Naive thymus-derived CD4-positive, alpha-beta T cell (primary cell): Measurements from ENCODE around the gene HPSE. TPM values are rescaled to one million over a fixed set of nuclear protein-coding genes. Genes with fewer than 3 reads are reported as not detected.

Source experiments
- ATAC-seq: fragments of 150-1000 bp; cut with Tn5 transposase; 2 replicates; pipeline ENCODE4 v1.10.0; 2021; ENCODE audit warnings: mild to moderate bottlenecking, moderate library complexity
- CTCF ChIA-PET: fragments of 350-600 bp; sonication (Branson Sonifier 250); formaldehyde crosslinking; loops from one replicate; lab custom pipeline; 2021; ENCODE audit warnings: antibody characterized with exemption; lab: Charles Lee
- POLR2A ChIA-PET: fragments of 350-600 bp; sonication (Branson Sonifier 250); formaldehyde crosslinking; loops from one replicate; lab custom pipeline; 2021; ENCODE audit warnings: antibody characterized with exemption, inconsistent platforms; lab: Charles Lee
- DNase-seq, 9 donors: peaks; one replicate each; pipeline versions ENCODE4 v3.0.0 to v3.0.0-alpha.2; 2020 to 2022; ENCODE audit warnings: mixed read lengths in 1 of 9
- H3K27ac ChIP-seq: one replicate; pipeline ENCODE4 v1.7.0; 2013; ENCODE audit warnings: mild to moderate bottlenecking, low read depth, low read length, moderate library complexity
- H3K27me3 ChIP-seq, 2 donors: one replicate each; pipeline ENCODE4 v1.7.0; 2013; ENCODE audit warnings: low read length in 2 of 2, mild to moderate bottlenecking in 2 of 2, moderate library complexity in 2 of 2; ENCODE audit not compliant: control insufficient read depth in 2 of 2, insufficient read depth in 2 of 2
- H3K36me3 ChIP-seq, 3 experiments: 1 replicate in 2 of 3; 2 replicates in 1 of 3; pipeline ENCODE4 v1.7.0; 2013; ENCODE audit warnings: low read length in 3 of 3, mild to moderate bottlenecking in 3 of 3, moderate library complexity in 1 of 3; ENCODE audit not compliant: insufficient read depth in 3 of 3, control insufficient read depth in 2 of 3
- H3K4me1 ChIP-seq, 2 donors: one replicate each; pipeline ENCODE4 v1.7.0; 2013; ENCODE audit warnings: low read length in 2 of 2, mild to moderate bottlenecking in 2 of 2, moderate library complexity in 1 of 2; ENCODE audit not compliant: control insufficient read depth in 2 of 2, insufficient read depth in 2 of 2
- H3K4me3 ChIP-seq: 2 replicates; pipeline ENCODE4 v1.7.0; 2013; ENCODE audit warnings: mild to moderate bottlenecking, low read length
- H3K9me3 ChIP-seq, 3 experiments: 1 replicate in 2 of 3; 2 replicates in 1 of 3; pipeline ENCODE4 v1.7.0; 2013; ENCODE audit warnings: low read length in 3 of 3; ENCODE audit not compliant: control insufficient read depth in 2 of 3
- H3K27ac Mint-ChIP-seq, 9 donors: one replicate each; pipeline ENCODE4 v1.8.0; 2020 to 2022; ENCODE audit warnings: mixed read lengths in 9 of 9, mild to moderate bottlenecking in 8 of 9, moderate library complexity in 5 of 9, inconsistent platforms in 2 of 9
- H3K27me3 Mint-ChIP-seq, 5 donors: one replicate each; pipeline ENCODE4 v1.8.0; 2021 to 2022; ENCODE audit warnings: mixed read lengths in 5 of 5, mild to moderate bottlenecking in 1 of 5
- H3K36me3 Mint-ChIP-seq, 5 donors: one replicate each; pipeline ENCODE4 v1.8.0; 2020 to 2022; ENCODE audit warnings: mixed read lengths in 5 of 5, mild to moderate bottlenecking in 3 of 5, inconsistent platforms in 1 of 5
- H3K4me1 Mint-ChIP-seq, 7 donors: one replicate each; pipeline ENCODE4 v1.8.0; 2020 to 2022; ENCODE audit warnings: mixed read lengths in 7 of 7, mild to moderate bottlenecking in 3 of 7, inconsistent platforms in 1 of 7
- H3K4me3 Mint-ChIP-seq, 10 donors: one replicate each; pipeline ENCODE4 v1.8.0; 2020 to 2022; ENCODE audit warnings: mild to moderate bottlenecking in 10 of 10, mixed read lengths in 10 of 10, moderate library complexity in 6 of 10, inconsistent platforms in 2 of 10
- H3K9me3 Mint-ChIP-seq, 11 donors: one replicate each; pipeline ENCODE4 v1.8.0; 2020 to 2022; ENCODE audit warnings: mixed read lengths in 11 of 11, mild to moderate bottlenecking in 4 of 11, inconsistent platforms in 1 of 11, moderate library complexity in 1 of 11
- intact Hi-C, 2 donors: fragments of 100-400 bp; cut with micrococcal nuclease; formaldehyde crosslinking; loops; one replicate each; pipeline ENCODE4 v1.15.1; 2023
- polyA plus RNA-seq, 2 donors: library from polyadenylated mRNA; unstranded; fragments of 300-500 nt; fragmentation: Illumina TruSeq; gene quantifications; one replicate each; pipeline ENCODE4 v1.2.3, GENCODE V29; 2021
- total RNA-seq, 6 experiments: library from RNA in 5 of 6; stranded (reverse) in 5 of 6; gene quantifications; 1 replicate in 5 of 6; 2 replicates in 1 of 6; pipeline ENCODE4 v1.2.3 and lab custom pipeline; 2021 to 2026

The HPSE gene
- total and polyA plus RNA-seq, 7 experiments from 2014 or later = 3.8 to 16.2 (median 6.3) TPM

DNA sequence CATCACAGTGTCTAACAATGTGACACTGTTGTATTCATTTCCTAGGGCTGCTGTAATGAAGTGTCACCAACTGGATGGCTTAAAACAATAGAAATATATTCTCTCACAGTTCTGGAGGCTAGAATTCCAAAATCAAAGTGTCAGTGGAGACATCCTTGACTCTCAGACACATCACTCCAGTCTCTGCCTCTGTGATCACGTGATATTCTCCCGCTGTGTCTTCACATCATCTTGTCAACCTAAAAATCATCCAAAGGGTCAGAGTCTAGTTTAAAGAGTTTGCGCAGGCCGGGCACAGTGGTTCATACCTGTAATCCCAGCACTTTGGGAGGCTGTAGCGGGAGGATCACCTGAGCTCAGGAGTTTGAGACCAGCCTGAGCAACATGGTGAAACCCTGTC is 36.6 kb upstream of the HPSE start:
- Mint-ChIP-seq H3K4me3 (no peak overlapping the region), H3K9me3 (peaks cover 0 to 7% (median 3%) of the 10 kb centered on the region in 11 donors), H3K4me1 (peaks cover 0 to 13% (median 0%) of the 10 kb centered on the region in 7 donors), H3K27ac (no peak overlapping the region), H3K36me3 (peaks cover 0 to 7% (median 6%) of the 10 kb centered on the region in 5 donors), H3K27me3 (peaks cover 0 to 12% (median 5%) of the 10 kb centered on the region in 5 donors)
- intact Hi-C loops = no loop called here
- Histone ChIP-seq H3K4me3 (no peak overlapping the region), H3K9me3 (no peaks in the 10 kb centered on the region), H3K27ac (no peak overlapping the region), H3K27me3 (no peaks in the 10 kb centered on the region), H3K4me1 (no peaks in the 10 kb centered on the region), H3K36me3 (no peaks in the 10 kb centered on the region)
- ChIA-PET POLR2A (no interaction called here), CTCF (no interaction called here)
- DNase-seq (no peak), ATAC-seq (no peak)

DNA sequence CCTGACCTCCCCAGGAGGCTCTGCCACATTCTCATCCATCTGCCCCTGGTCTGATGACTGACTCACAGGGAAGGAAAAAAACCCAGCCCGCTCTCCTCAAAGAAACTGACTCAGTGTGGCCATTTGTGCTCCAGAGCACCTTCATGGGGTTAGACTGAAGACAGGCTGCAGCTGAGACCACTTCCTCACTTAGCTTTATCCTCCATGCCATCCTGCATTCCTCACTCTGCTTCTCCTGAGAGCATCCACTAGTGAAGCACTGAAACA is 35.9 kb upstream of the HPSE start:
- H3K9me3 Mint-ChIP-seq = peaks cover 0 to 3% (median 0%) of the 10 kb centered on the region in 11 donors
- ATAC-seq = peak; percentile 51
- DNase-seq = no peak
- H3K27ac Mint-ChIP-seq = no peak overlapping the region
- no peak overlapping the region for H3K4me3 Mint-ChIP-seq
- peaks cover 0 to under 1% (median 0%) of the 10 kb centered on the region in 5 donors for H3K36me3 Mint-ChIP-seq
- H3K4me1 ChIP-seq = no peaks in the 10 kb centered on the region
- no peaks in the 10 kb centered on the region for H3K36me3 ChIP-seq
- no peaks in the 10 kb centered on the region for H3K27me3 ChIP-seq
- H3K4me1 Mint-ChIP-seq = peaks cover 0 to 13% (median 0%) of the 10 kb centered on the region in 7 donors
- ChIA-PET POLR2A (no interaction called here), CTCF (no interaction called here)
- H3K27me3 Mint-ChIP-seq = peaks cover 0 to 12% (median 0%) of the 10 kb centered on the region in 5 donors
- intact Hi-C loops = no loop called here
- H3K27ac ChIP-seq = no peak overlapping the region
- no peak overlapping the region for H3K4me3 ChIP-seq
- H3K9me3 ChIP-seq = no peaks in the 10 kb centered on the region

- Histone ChIP-seq H3K9me3 (no peaks in the 10 kb centered on the region), H3K36me3 (no peaks in the 10 kb centered on the region), H3K4me1 (no peaks in the 10 kb centered on the region), H3K4me3 (no peak overlapping the region), H3K27ac (no peak overlapping the region), H3K27me3 (no peaks in the 10 kb centered on the region)
- Mint-ChIP-seq H3K27me3 (peaks cover 0 to 15% (median 0%) of the 10 kb centered on the region in 5 donors), H3K4me3 (no peak overlapping the region), H3K27ac (no peak overlapping the region), H3K4me1 (peaks cover 0 to 13% (median 0%) of the 10 kb centered on the region in 7 donors), H3K9me3 (peaks cover 0 to 3% (median 0%) of the 10 kb centered on the region in 11 donors), H3K36me3 (peaks cover 0 to 2% (median 0%) of the 10 kb centered on the region in 5 donors)
- DNase-seq (no peak), ATAC-seq (peak; percentile 46)
- ChIA-PET CTCF (no interaction called here), POLR2A (no interaction called here)
- intact Hi-C loops = no loop called here
These were observed 35.4 kb upstream of the HPSE start for GRCh38 chr4:83369831-83370639.

DNA sequence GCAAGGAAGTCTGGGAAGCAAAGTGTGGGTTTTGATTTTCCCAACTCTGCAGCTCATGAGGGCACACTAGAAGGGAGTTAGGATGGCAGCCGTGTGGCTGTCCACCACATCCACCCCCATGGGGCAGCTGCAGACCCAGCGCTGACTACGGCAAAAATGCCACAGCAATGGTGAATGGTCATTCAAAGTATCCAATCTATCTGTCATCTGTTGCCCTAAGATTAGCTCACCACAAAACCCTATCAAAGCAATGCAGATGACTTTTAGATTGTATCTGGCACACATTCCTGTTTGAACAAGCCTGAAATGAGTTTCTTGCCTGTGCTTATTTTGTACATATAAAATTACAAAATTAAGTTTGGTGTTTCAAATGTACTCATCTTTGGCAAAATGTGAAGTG is 29.7 kb upstream of the HPSE start:
- Mint-ChIP-seq H3K4me1 (peaks cover 0 to 3% (median 0%) of the 10 kb centered on the region in 7 donors), H3K4me3 (no peak overlapping the region), H3K36me3 (peaks cover 0 to 2% (median 0%) of the 10 kb centered on the region in 5 donors), H3K27me3 (peaks cover 0 to 8% (median 4%) of the 10 kb centered on the region in 5 donors), H3K9me3 (no peaks in the 10 kb centered on the region), H3K27ac (no peak overlapping the region)
- no peak overlapping the region for H3K4me3 ChIP-seq
- no peaks in the 10 kb centered on the region for H3K9me3 ChIP-seq
- H3K36me3 ChIP-seq = no peaks in the 10 kb centered on the region
- H3K4me1 ChIP-seq = no peaks in the 10 kb centered on the region
- ChIA-PET CTCF (no interaction called here), POLR2A (interaction anchor here (0.9 kb wide), 1 partner anchor 27 kb away, joined by 4 read pairs; no protein-coding TSS in a partner anchor)
- no peak overlapping the region for H3K27ac ChIP-seq
- intact Hi-C loops = no loop called here
- no peaks in the 10 kb centered on the region for H3K27me3 ChIP-seq
- ATAC-seq (peak; percentile 73), DNase-seq (no peak)

DNA sequence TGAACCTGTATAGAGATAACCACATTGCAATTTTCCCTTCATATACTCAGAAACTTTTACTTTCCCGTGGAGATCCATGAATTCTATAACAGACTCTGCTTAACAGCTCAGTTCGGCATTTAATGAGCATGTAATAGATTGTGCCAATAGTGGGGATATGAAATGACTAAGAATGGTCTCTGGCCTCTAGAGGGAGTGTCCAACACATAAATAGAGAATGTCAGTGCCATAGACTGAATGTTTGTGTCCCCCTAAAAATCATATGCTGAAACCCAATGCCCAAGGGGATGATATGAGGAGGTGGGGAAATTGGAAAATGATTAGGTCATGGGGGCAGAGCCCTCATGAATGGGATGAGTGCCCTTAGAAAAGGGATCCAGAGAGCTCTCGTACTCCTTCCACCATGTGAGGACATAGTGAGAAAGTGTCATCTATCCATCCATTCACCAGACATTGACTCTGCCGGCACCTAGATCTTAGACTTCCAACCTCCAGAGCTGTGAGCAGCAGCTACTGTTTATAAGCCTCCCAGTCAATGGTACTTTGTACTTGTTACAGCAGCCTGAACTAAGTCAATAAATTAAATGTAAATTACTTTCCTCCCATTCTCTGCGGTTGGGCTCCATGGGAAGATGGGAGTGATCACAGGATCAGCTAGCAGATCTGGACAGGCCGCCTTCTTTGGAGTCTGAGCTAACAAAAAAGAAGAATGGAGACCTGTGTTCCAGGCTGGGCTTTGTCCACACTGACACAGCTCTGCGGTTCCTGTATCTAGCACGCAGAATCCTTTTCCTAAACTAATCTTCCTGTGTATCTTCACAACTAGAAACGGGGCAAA is 28.1 kb upstream of the HPSE start:
- peaks cover 0 to 2% (median 0%) of the 10 kb centered on the region in 5 donors for H3K36me3 Mint-ChIP-seq

GRCh38 chr4:83361416-83362103 is 26.9 kb upstream of the HPSE start:
- H3K27me3 Mint-ChIP-seq = peaks cover 0 to 8% (median 4%) of the 10 kb centered on the region in 5 donors
- no peaks in the 10 kb centered on the region for H3K9me3 Mint-ChIP-seq
- H3K36me3 Mint-ChIP-seq = peaks cover 0 to 3% (median 0%) of the 10 kb centered on the region in 5 donors
- ATAC-seq (no peak), DNase-seq (no peak)
- ChIA-PET CTCF (interaction anchor here (0.6 kb wide), 1 partner anchor 276 kb away, joined by 4 read pairs; no protein-coding TSS in a partner anchor), POLR2A (no interaction called here)
- H3K4me1 ChIP-seq = no peaks in the 10 kb centered on the region
- H3K27ac ChIP-seq = no peak overlapping the region
- no peaks in the 10 kb centered on the region for H3K9me3 ChIP-seq
- H3K27ac Mint-ChIP-seq = no peak overlapping the region
- no peak overlapping the region for H3K4me3 ChIP-seq
- no peak overlapping the region for H3K4me3 Mint-ChIP-seq
- H3K27me3 ChIP-seq = no peaks in the 10 kb centered on the region
- peaks cover 0 to 12% (median 0%) of the 10 kb centered on the region in 7 donors for H3K4me1 Mint-ChIP-seq
- no peaks in the 10 kb centered on the region for H3K36me3 ChIP-seq
- intact Hi-C loops = loop anchor here (1.0 kb wide), 1 partner anchor 279 kb away; no protein-coding TSS in a partner anchor

More for the DNA sequence above, 28.1 kb upstream of the HPSE start:
- Histone ChIP-seq H3K36me3 (no peaks in the 10 kb centered on the region), H3K9me3 (no peaks in the 10 kb centered on the region), H3K27ac (no peak overlapping the region), H3K4me1 (no peaks in the 10 kb centered on the region), H3K27me3 (no peaks in the 10 kb centered on the region), H3K4me3 (no peak overlapping the region)
- no peak overlapping the region for H3K27ac Mint-ChIP-seq
- ATAC-seq (peak; percentile 68), DNase-seq (no peak)
- peaks cover 0 to 2% (median 0%) of the 10 kb centered on the region in 7 donors for H3K4me1 Mint-ChIP-seq
- H3K4me3 Mint-ChIP-seq = no peak overlapping the region
- no peaks in the 10 kb centered on the region for H3K9me3 Mint-ChIP-seq
- CTCF ChIA-PET = interaction anchor here (0.6 to 0.7 kb wide), 2 partner anchors 8 to 275 kb away, joined by 3 to 4 read pairs; no protein-coding TSS in a partner anchor
- POLR2A ChIA-PET = interaction anchor here (0.8 to 1.0 kb wide), 2 partner anchors 16 to 93 kb away, joined by 3 read pairs; partner anchors contain the start of genes HELQ and MRPS18C
- intact Hi-C loops = loop anchor here (1.0 kb wide), 1 partner anchor 278 kb away; no protein-coding TSS in a partner anchor
- peaks cover 0 to 8% (median 4%) of the 10 kb centered on the region in 5 donors for H3K27me3 Mint-ChIP-seq
